H4 (cell line): ENCODE measurements around the gene ST6GAL1. TPM values are rescaled to one million over a fixed set of nuclear protein-coding genes. Genes with fewer than 3 reads are reported as not detected.
"Not testable (repeated sequence)": the region's sequence is repeated elsewhere in the genome, so short reads cannot be mapped to it uniquely, and the experiment has no call there.

Source experiments
- DNase-seq: peaks from one replicate; pipeline ENCODE4 v3.0.0-alpha.2; 2015; ENCODE audit warnings: low spot score
- total RNA-seq: library from RNA; depleted of rRNA; stranded (reverse); fragments of >200 nt; shearing (Covaris generic); gene quantifications from 2 replicates; pipeline ENCODE4 v1.2.3, GENCODE V29; 2014

The ST6GAL1 gene
- total RNA-seq, 1 experiment from 2014 or later = 3.4 TPM

- no peak for DNase-seq
These were observed 90.0 kb downstream of the ST6GAL1 start for GRCh38 chr3:187020376-187020775.

GRCh38 chr3:187021748-187022402 is 91.5 kb downstream of the ST6GAL1 start:
- no peak for DNase-seq

- no peak for DNase-seq
These were observed 92.2 kb downstream of the ST6GAL1 start for GRCh38 chr3:187022403-187023029.

GRCh38 chr3:187023340-187023739 is 93.0 kb downstream of the ST6GAL1 start:
- not testable (repeated sequence) for DNase-seq

GRCh38 chr3:187024536-187025226 is 94.4 kb downstream of the ST6GAL1 start:
- DNase-seq = no peak

GRCh38 chr3:187025254-187025655 is 94.9 kb downstream of the ST6GAL1 start:
- no peak for DNase-seq

- DNase-seq = no peak
These were observed 95.5 kb downstream of the ST6GAL1 start for GRCh38 chr3:187025656-187026316.

GRCh38 chr3:187026317-187026670 is 96.0 kb downstream of the ST6GAL1 start:
- DNase-seq = no peak

GRCh38 chr3:187027531-187028278 is 97.4 kb downstream of the ST6GAL1 start:
- DNase-seq = no peak

- no peak for DNase-seq
These were observed 101.6 kb downstream of the ST6GAL1 start for GRCh38 chr3:187031934-187032333.

GRCh38 chr3:187036394-187036793 is 106.1 kb downstream of the ST6GAL1 start:
- DNase-seq = no peak

GRCh38 chr3:187039100-187039722 is 108.9 kb downstream of the ST6GAL1 start:
- DNase-seq = no peak

GRCh38 chr3:187039723-187040414 is 109.5 kb downstream of the ST6GAL1 start:
- DNase-seq = no peak

- DNase-seq = peak; percentile 57
These were observed 110.4 kb downstream of the ST6GAL1 start for GRCh38 chr3:187040516-187041361.

- no peak for DNase-seq
These were observed 111.3 kb downstream of the ST6GAL1 start for GRCh38 chr3:187041362-187042307.

GRCh38 chr3:187042346-187042745 is 112.0 kb downstream of the ST6GAL1 start:
- DNase-seq = no peak

GRCh38 chr3:187042874-187043458 is 112.6 kb downstream of the ST6GAL1 start:
- DNase-seq = no peak

- no peak for DNase-seq
These were observed 113.9 kb downstream of the ST6GAL1 start for GRCh38 chr3:187044206-187044605.
